PC-3 (cell line): ENCODE results near the gene AFF4.

Experiments
- EZH2 ChIP-seq: fragments of 300-600 bp; sonication (generic); IDR thresholded peaks from one replicate; pipeline ENCODE4 v1.6.1; 2017; ENCODE audit warnings: antibody characterized with exemption, mild to moderate bottlenecking, low read length; ENCODE audit not compliant: unreplicated experiment
- TF ChIP-seq, protein P1 (sequence below): fragments of 300-600 bp; sonication (generic); conservative IDR thresholded peaks from 2 replicates; pipeline ENCODE4 v1.5.1; 2017; ENCODE audit warnings: antibody characterized with exemption, low read depth, mild to moderate bottlenecking, low read length

DNA sequence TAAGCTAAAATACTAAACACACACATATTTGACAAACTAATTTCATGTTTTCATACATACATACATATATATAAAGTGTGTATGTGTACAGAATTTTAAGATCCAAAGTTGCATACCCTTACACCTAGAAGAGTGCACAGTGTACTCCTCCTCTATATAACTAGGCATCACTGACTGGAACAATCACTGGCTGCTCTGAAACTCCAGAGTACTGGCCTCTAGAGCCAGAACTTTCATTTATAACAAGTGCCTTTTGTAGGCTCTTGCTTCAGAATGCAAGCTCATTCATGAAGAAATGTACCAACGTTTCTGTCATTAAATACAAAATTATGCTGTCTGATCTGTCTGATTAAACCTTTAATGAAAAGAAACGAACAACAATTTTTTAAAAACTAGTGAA, 86.0 kb downstream of the AFF4 start:
- TF ChIP-seq, protein P1, sequence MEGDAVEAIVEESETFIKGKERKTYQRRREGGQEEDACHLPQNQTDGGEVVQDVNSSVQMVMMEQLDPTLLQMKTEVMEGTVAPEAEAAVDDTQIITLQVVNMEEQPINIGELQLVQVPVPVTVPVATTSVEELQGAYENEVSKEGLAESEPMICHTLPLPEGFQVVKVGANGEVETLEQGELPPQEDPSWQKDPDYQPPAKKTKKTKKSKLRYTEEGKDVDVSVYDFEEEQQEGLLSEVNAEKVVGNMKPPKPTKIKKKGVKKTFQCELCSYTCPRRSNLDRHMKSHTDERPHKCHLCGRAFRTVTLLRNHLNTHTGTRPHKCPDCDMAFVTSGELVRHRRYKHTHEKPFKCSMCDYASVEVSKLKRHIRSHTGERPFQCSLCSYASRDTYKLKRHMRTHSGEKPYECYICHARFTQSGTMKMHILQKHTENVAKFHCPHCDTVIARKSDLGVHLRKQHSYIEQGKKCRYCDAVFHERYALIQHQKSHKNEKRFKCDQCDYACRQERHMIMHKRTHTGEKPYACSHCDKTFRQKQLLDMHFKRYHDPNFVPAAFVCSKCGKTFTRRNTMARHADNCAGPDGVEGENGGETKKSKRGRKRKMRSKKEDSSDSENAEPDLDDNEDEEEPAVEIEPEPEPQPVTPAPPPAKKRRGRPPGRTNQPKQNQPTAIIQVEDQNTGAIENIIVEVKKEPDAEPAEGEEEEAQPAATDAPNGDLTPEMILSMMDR: no peak
- TF ChIP-seq EZH2: no peak
